ENCODE measurements around the gene DDX1.
"Not testable (repeated sequence)": the region's sequence is repeated elsewhere in the genome, so short reads cannot be mapped to it uniquely, and the experiment has no call there.

DDX1 gene

GRCh38 chr2:15616429-15616828 lies 24.8 kb downstream of the DDX1 start:
- no peak overlapping the region for H3K4me3 Mint-ChIP-seq
- no peaks in the 10 kb centered on the region for H3K4me1 Mint-ChIP-seq
- H3K27me3 Mint-ChIP-seq = no peaks in the 10 kb centered on the region
- no peaks in the 10 kb centered on the region for H3K9me3 Mint-ChIP-seq
- ATAC-seq (no peak), DNase-seq (no peak)
- no peak overlapping the region for H3K27ac Mint-ChIP-seq

- Mint-ChIP-seq H3K9me3 (no peaks in the 10 kb centered on the region), H3K4me3 (no peak overlapping the region), H3K27me3 (no peaks in the 10 kb centered on the region), H3K4me1 (no peaks in the 10 kb centered on the region), H3K27ac (no peak overlapping the region)
- DNase-seq (no peak), ATAC-seq (no peak)
Measured at GRCh38 chr2:15616850-15617777, 25.4 kb downstream of the DDX1 start.

- H3K27me3 Mint-ChIP-seq = no peaks in the 10 kb centered on the region
- DNase-seq (no peak), ATAC-seq (no peak)
- H3K9me3 Mint-ChIP-seq = no peaks in the 10 kb centered on the region
- no peak overlapping the region for H3K4me3 Mint-ChIP-seq
- no peaks in the 10 kb centered on the region for H3K4me1 Mint-ChIP-seq
- H3K27ac Mint-ChIP-seq = no peak overlapping the region
Measured at GRCh38 chr2:15617778-15618448, 26.2 kb downstream of the DDX1 start.

GRCh38 chr2:15618449-15618855 lies 26.8 kb downstream of the DDX1 start:
- no peak for ATAC-seq
- H3K27ac Mint-ChIP-seq = no peak overlapping the region
- H3K4me3 Mint-ChIP-seq = no peak overlapping the region

GRCh38 chr2:15619076-15619475 lies 27.4 kb downstream of the DDX1 start:
- Mint-ChIP-seq H3K27me3 (no peaks in the 10 kb centered on the region), H3K4me3 (no peak overlapping the region), H3K27ac (no peak overlapping the region), H3K9me3 (peaks cover 4 to 5% of the 10 kb centered on the region in 2 donors), H3K4me1 (no peaks in the 10 kb centered on the region)
- DNase-seq = no peak
- peak; percentile 43 for ATAC-seq

More at GRCh38 chr2:15618449-15618855, 26.8 kb downstream of the DDX1 start:
- Mint-ChIP-seq H3K9me3 (no peaks in the 10 kb centered on the region), H3K27me3 (no peaks in the 10 kb centered on the region), H3K4me1 (no peaks in the 10 kb centered on the region)
- DNase-seq = no peak

GRCh38 chr2:15619510-15619909 lies 27.8 kb downstream of the DDX1 start:
- no peak for DNase-seq
- Mint-ChIP-seq H3K4me3 (no peak overlapping the region), H3K9me3 (peaks cover 4 to 9% of the 10 kb centered on the region in 2 donors), H3K27ac (no peak overlapping the region), H3K27me3 (no peaks in the 10 kb centered on the region), H3K4me1 (no peaks in the 10 kb centered on the region)
- ATAC-seq = no peak

- Mint-ChIP-seq H3K27ac (no peak overlapping the region), H3K4me3 (no peak overlapping the region), H3K9me3 (peaks cover 4 to 9% of the 10 kb centered on the region in 2 donors), H3K27me3 (no peaks in the 10 kb centered on the region), H3K4me1 (no peaks in the 10 kb centered on the region)
- DNase-seq = no peak
- ATAC-seq = no peak
Measured at GRCh38 chr2:15619938-15620337, 28.3 kb downstream of the DDX1 start.

GRCh38 chr2:15620340-15620739 lies 28.7 kb downstream of the DDX1 start:
- ATAC-seq = no peak
- no peak for DNase-seq
- peaks cover 4 to 9% of the 10 kb centered on the region in 2 donors for H3K9me3 Mint-ChIP-seq
- no peak overlapping the region for H3K4me3 Mint-ChIP-seq
- no peak overlapping the region for H3K27ac Mint-ChIP-seq
- no peaks in the 10 kb centered on the region for H3K4me1 Mint-ChIP-seq
- no peaks in the 10 kb centered on the region for H3K27me3 Mint-ChIP-seq

GRCh38 chr2:15620857-15621471 lies 29.3 kb downstream of the DDX1 start:
- H3K27me3 Mint-ChIP-seq = no peaks in the 10 kb centered on the region
- no peaks in the 10 kb centered on the region for H3K4me1 Mint-ChIP-seq
- no peak overlapping the region for H3K4me3 Mint-ChIP-seq
- no peak for ATAC-seq
- H3K27ac Mint-ChIP-seq = no peak overlapping the region
- H3K9me3 Mint-ChIP-seq = peaks cover 4 to 9% of the 10 kb centered on the region in 2 donors
- no peak for DNase-seq

GRCh38 chr2:15621472-15621870 lies 29.8 kb downstream of the DDX1 start:
- not testable (repeated sequence) for H3K4me3 Mint-ChIP-seq, ATAC-seq, H3K4me1 Mint-ChIP-seq, H3K9me3 Mint-ChIP-seq, H3K27ac Mint-ChIP-seq, DNase-seq, H3K27me3 Mint-ChIP-seq

- DNase-seq (no peak), ATAC-seq (no peak)
- peaks cover 4 to 9% of the 10 kb centered on the region in 2 donors for H3K9me3 Mint-ChIP-seq
- H3K4me1 Mint-ChIP-seq = no peaks in the 10 kb centered on the region
- H3K27me3 Mint-ChIP-seq = no peaks in the 10 kb centered on the region
- H3K27ac Mint-ChIP-seq = no peak overlapping the region
- no peak overlapping the region for H3K4me3 Mint-ChIP-seq
Measured at GRCh38 chr2:15622214-15622613, 30.5 kb downstream of the DDX1 start.

- no peak for ATAC-seq
- Mint-ChIP-seq H3K27ac (peak overlapping the region in 1 of 2 donors; percentile 48), H3K4me3 (no peak overlapping the region), H3K4me1 (no peaks in the 10 kb centered on the region), H3K27me3 (no peaks in the 10 kb centered on the region), H3K9me3 (peaks cover 4 to 9% of the 10 kb centered on the region in 2 donors)
- DNase-seq = no peak
Measured at GRCh38 chr2:15622614-15623480, 31.2 kb downstream of the DDX1 start.

GRCh38 chr2:15623481-15623796 lies 31.8 kb downstream of the DDX1 start:
- no peaks in the 10 kb centered on the region for H3K27me3 Mint-ChIP-seq
- H3K27ac Mint-ChIP-seq = no peak overlapping the region

GRCh38 chr2:15623898-15624541 lies 32.4 kb downstream of the DDX1 start:
- H3K27me3 Mint-ChIP-seq = no peaks in the 10 kb centered on the region
- no peak for ATAC-seq
- H3K9me3 Mint-ChIP-seq = peaks cover 4 to 9% of the 10 kb centered on the region in 2 donors
- no peaks in the 10 kb centered on the region for H3K4me1 Mint-ChIP-seq
- H3K27ac Mint-ChIP-seq = no peak overlapping the region
- no peak for DNase-seq
- no peak overlapping the region for H3K4me3 Mint-ChIP-seq

More at GRCh38 chr2:15623481-15623796, 31.8 kb downstream of the DDX1 start:
- DNase-seq (no peak), ATAC-seq (no peak)
- Mint-ChIP-seq H3K4me1 (no peaks in the 10 kb centered on the region), H3K9me3 (peaks cover 4 to 9% of the 10 kb centered on the region in 2 donors), H3K4me3 (no peak overlapping the region)

GRCh38 chr2:15624903-15625302 lies 33.2 kb downstream of the DDX1 start:
- DNase-seq (no peak), ATAC-seq (no peak)
- H3K4me1 Mint-ChIP-seq = no peaks in the 10 kb centered on the region
- H3K27me3 Mint-ChIP-seq = no peaks in the 10 kb centered on the region
- H3K4me3 Mint-ChIP-seq = no peak overlapping the region
- H3K9me3 Mint-ChIP-seq = peaks cover 4 to 9% of the 10 kb centered on the region in 2 donors
- no peak overlapping the region for H3K27ac Mint-ChIP-seq
